Fibroblast of lung (primary cell): ENCODE results near the gene JPH3.

ENCODE experiments used
- CTCF ChIP-seq, 2 donors: IDR thresholded peaks in 1 of 2; conservative IDR thresholded peaks in 1 of 2; 1 replicate in 1 of 2; 2 replicates in 1 of 2; pipeline ENCODE4 v1.5.1; 2011 to 2012; ENCODE audit warnings: low read length in 2 of 2, control low read depth in 1 of 2, inconsistent platforms in 1 of 2, low read depth in 1 of 2, mild to moderate bottlenecking in 1 of 2
- EZH2 ChIP-seq: IDR thresholded peaks from 2 replicates; pipeline ENCODE4 v1.5.1; 2012; ENCODE audit warnings: low read length, control low read depth, mild to moderate bottlenecking; ENCODE audit errors: missing control alignments

GRCh38 chr16:87560428-87561199, 41.7 kb upstream of the JPH3 start:
- no peak for TF ChIP-seq CTCF (conservative IDR thresholded peaks at IDR 0.05 in 1 of 2, IDR thresholded peaks at IDR 0.05 in 1 of 2; ENCODE audit: low read depth in 1 of 2, low read length in 2 of 2)
- no peak for TF ChIP-seq EZH2
